HEK293 (cell line): Measurements from ENCODE around the gene LLGL1.

Source experiments
- KLF10 ChIP-seq: fragments of 450-650 bp; IDR thresholded peaks from 2 replicates; pipeline ENCODE4 v1.5.1; 2018; ENCODE audit warnings: missing biosample characterization, mild to moderate bottlenecking, missing genetic modification characterization
- ZBTB1 ChIP-seq: fragments of 450-650 bp; formaldehyde crosslinking; IDR thresholded peaks from 2 replicates; pipeline ENCODE4 v1.5.1; 2016; ENCODE audit warnings: missing biosample characterization, missing genetic modification characterization

- no peak for TF ChIP-seq KLF10
- no peak for TF ChIP-seq ZBTB1 (tag by site-specific recombination)
Measured at GRCh38 chr17:18224387-18225120, 881 bp upstream of the LLGL1 start.
